Measurements from ENCODE around the gene HDAC4.

DNA sequence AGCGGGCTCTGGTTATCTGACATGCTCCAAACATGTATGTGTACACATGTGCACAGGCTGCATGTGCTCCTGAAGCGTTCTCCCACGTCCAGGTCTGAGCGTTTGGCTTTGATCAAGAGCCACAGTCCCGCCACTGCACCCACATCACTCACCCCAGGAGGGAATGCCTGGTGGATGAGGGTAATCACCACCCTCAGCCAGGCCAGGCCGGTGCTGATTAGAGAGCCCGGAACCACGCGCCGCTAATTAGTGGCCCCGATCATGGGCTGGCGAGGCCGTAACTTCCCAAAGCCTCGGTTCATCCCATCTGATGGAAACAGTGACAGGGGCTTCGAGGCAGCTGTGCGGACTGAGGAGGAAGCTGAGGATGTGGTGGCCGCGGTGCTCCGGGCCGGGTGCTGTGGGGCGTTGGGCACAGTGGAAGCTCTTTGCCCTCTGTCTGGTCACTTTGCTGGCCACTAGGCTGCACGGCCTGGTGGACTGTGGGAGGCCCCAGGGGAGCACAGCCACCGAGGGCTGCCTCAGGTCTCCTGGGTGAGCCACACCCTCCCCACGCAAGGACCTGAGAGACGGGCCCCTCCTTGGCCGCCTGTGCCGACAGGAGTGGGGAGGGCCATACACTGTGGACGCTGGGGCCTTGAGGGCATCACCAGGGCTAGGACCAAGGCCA lies 333.5 kb downstream of the HDAC4 start:
- no peak for TF ChIP-seq POLR2A (IDR thresholded peaks at IDR 0.05; ENCODE audit: borderline replicate concordance, extremely low read depth, insufficient read depth, insufficient read length)
- TF ChIP-seq CTCF (IDR thresholded peaks at IDR 0.05 in 2 of 3, conservative IDR thresholded peaks at IDR 0.05 in 1 of 3; ENCODE audit: borderline replicate concordance in 1 of 3, insufficient read depth in 1 of 3, low read depth in 2 of 3, low read length in 2 of 3) = no peak
- TF ChIP-seq CEBPB (IDR thresholded peaks at IDR 0.05; ENCODE audit: low read depth) = no peak
- no peak for TF ChIP-seq RAD21 (IDR thresholded peaks at IDR 0.05; ENCODE audit: low read depth)
- no peak for TF ChIP-seq EZH2 (IDR thresholded peaks at IDR 0.05)
- no peak for TF ChIP-seq EGR1 (IDR thresholded peaks at IDR 0.05; ENCODE audit: low read depth)
- TF ChIP-seq POLR2AphosphoS5 (IDR thresholded peaks at IDR 0.05; ENCODE audit: low read depth, low read length) = no peak
- no peak for TF ChIP-seq ELF1 (IDR thresholded peaks at IDR 0.05; ENCODE audit: borderline replicate concordance, low read depth)
- TF ChIP-seq, protein P1, sequence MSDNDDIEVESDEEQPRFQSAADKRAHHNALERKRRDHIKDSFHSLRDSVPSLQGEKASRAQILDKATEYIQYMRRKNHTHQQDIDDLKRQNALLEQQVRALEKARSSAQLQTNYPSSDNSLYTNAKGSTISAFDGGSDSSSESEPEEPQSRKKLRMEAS (IDR thresholded peaks at IDR 0.05) = no peak
